ENCODE data around the gene NENF.
"Not testable (repeated sequence)": the region's sequence is repeated elsewhere in the genome, so short reads cannot be mapped to it uniquely, and the experiment has no call there.

Gene NENF

GRCh38 chr1:212473729-212474128, 41.0 kb downstream of the NENF start:
- H3K79me2 ChIP-seq (ENCODE audit: control insufficient read depth, insufficient read depth, low read length, unreplicated experiment) = no peaks in the 10 kb centered on the region
- no peak overlapping the region for H3K4me3 ChIP-seq (ENCODE audit: low read depth, low read length)
- H2AFZ ChIP-seq (ENCODE audit: low read length, unreplicated experiment) = no peak overlapping the region

GRCh38 chr1:212475151-212475550, 42.4 kb downstream of the NENF start:
- H3K27ac ChIP-seq (ENCODE audit: low read depth, low read length) = no peak overlapping the region
- H3K36me3 ChIP-seq (ENCODE audit: insufficient read depth, low read length) = no peaks in the 10 kb centered on the region
- no peak overlapping the region for H3K4me3 ChIP-seq (ENCODE audit: low read depth, low read length)
- H3K27me3 ChIP-seq (ENCODE audit: insufficient read depth, low read length) = no peaks in the 10 kb centered on the region
- H2AFZ ChIP-seq (ENCODE audit: low read length, unreplicated experiment) = no peak overlapping the region
- H3K4me1 ChIP-seq (ENCODE audit: control insufficient read depth, insufficient read depth, low read length, unreplicated experiment) = peaks cover 6% of the 10 kb centered on the region
- no peaks in the 10 kb centered on the region for H3K79me2 ChIP-seq (ENCODE audit: control insufficient read depth, insufficient read depth, low read length, unreplicated experiment)

More at GRCh38 chr1:212473729-212474128, 41.0 kb downstream of the NENF start:
- Histone ChIP-seq H3K4me1 (ENCODE audit: control insufficient read depth, insufficient read depth, low read length, unreplicated experiment) (peaks cover 12% of the 10 kb centered on the region), H3K36me3 (ENCODE audit: insufficient read depth, low read length) (no peaks in the 10 kb centered on the region), H3K27ac (ENCODE audit: low read depth, low read length) (no peak overlapping the region), H3K27me3 (ENCODE audit: insufficient read depth, low read length) (no peaks in the 10 kb centered on the region)

DNA sequence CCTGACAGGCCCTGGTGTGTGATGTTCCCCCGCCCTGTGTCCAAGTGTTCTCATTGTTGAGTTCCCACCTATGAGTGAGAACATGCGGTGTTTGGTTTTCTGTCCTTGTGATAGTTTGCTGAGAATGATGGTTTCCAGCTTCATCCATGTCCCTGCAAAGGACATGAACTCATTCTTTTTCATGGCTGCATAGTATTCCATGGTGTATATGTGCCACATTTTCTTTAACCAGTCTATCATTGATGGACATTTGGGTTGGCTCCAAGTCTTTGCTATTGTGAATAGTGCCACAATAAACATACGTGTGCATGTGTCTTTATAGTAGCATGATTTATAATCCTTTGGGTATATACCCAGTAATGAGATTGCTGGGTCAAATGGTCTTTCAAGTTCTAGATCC, 43.1 kb downstream of the NENF start:
- H3K4me1 ChIP-seq (ENCODE audit: control insufficient read depth, insufficient read depth, low read length, unreplicated experiment); H2AFZ ChIP-seq (ENCODE audit: low read length, unreplicated experiment); H3K36me3 ChIP-seq (ENCODE audit: insufficient read depth, low read length); H3K27me3 ChIP-seq (ENCODE audit: insufficient read depth, low read length); H3K79me2 ChIP-seq (ENCODE audit: control insufficient read depth, insufficient read depth, low read length, unreplicated experiment); H3K27ac ChIP-seq (ENCODE audit: low read depth, low read length); H3K4me3 ChIP-seq (ENCODE audit: low read depth, low read length): not testable (repeated sequence)

GRCh38 chr1:212477014-212477679, 44.4 kb downstream of the NENF start:
- Histone ChIP-seq H3K27me3 (ENCODE audit: insufficient read depth, low read length) (no peaks in the 10 kb centered on the region), H3K36me3 (ENCODE audit: insufficient read depth, low read length) (no peaks in the 10 kb centered on the region), H3K4me3 (ENCODE audit: low read depth, low read length) (no peak overlapping the region), H3K27ac (ENCODE audit: low read depth, low read length) (no peak overlapping the region), H2AFZ (ENCODE audit: low read length, unreplicated experiment) (no peak overlapping the region), H3K4me1 (ENCODE audit: control insufficient read depth, insufficient read depth, low read length, unreplicated experiment) (peaks cover 9% of the 10 kb centered on the region), H3K79me2 (ENCODE audit: control insufficient read depth, insufficient read depth, low read length, unreplicated experiment) (no peaks in the 10 kb centered on the region)

DNA sequence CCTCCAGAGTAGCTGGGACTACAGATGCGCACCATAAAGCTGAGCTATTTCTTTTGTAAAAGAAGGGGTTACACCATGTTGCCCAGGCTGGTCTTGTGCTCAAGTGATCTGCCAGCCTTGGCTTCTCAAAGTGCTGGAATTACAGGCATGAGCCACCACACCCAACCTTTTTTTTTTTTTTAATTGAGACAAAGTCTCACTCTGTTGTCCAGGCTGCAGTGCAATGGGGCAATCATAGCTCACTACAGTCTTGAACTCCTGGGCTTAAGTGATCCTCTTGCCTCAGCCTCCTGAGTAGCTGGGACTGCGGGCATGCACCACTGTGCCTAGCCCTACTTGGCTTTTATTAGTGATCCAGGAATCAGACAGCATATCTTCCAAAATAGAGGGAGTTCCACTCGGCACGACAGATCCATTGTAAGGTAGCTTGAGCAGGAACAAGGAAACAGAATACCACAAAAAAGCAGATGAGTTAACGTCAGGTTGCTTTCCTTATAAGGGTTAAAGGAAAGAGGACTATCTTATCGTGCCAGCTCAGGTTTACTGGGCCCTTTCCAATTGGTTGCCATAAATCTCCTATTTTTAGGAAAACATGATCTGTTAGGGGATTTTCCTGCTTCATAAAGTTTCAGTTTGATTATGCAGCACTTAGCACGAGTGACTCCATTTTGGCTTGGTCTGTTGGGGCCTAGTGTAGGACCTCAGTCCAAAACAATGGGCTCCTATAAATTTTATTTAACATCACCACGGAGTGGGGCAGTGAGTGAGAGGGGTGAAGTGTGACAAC, 45.2 kb downstream of the NENF start:
- no peak overlapping the region for H2AFZ ChIP-seq (ENCODE audit: low read length, unreplicated experiment)
- H3K4me1 ChIP-seq (ENCODE audit: control insufficient read depth, insufficient read depth, low read length, unreplicated experiment) = peaks cover 16% of the 10 kb centered on the region
- no peaks in the 10 kb centered on the region for H3K79me2 ChIP-seq (ENCODE audit: control insufficient read depth, insufficient read depth, low read length, unreplicated experiment)
- H3K4me3 ChIP-seq (ENCODE audit: low read depth, low read length) = no peak overlapping the region
- no peaks in the 10 kb centered on the region for H3K27me3 ChIP-seq (ENCODE audit: insufficient read depth, low read length)
- no peaks in the 10 kb centered on the region for H3K36me3 ChIP-seq (ENCODE audit: insufficient read depth, low read length)
- no peak overlapping the region for H3K27ac ChIP-seq (ENCODE audit: low read depth, low read length)

GRCh38 chr1:212478467-212479025, 45.8 kb downstream of the NENF start:
- Histone ChIP-seq H3K27me3 (ENCODE audit: insufficient read depth, low read length) (no peaks in the 10 kb centered on the region), H3K27ac (ENCODE audit: low read depth, low read length) (no peak overlapping the region), H3K79me2 (ENCODE audit: control insufficient read depth, insufficient read depth, low read length, unreplicated experiment) (no peaks in the 10 kb centered on the region)

GRCh38 chr1:212479188-212479587, 46.5 kb downstream of the NENF start:
- Histone ChIP-seq H3K27me3 (ENCODE audit: insufficient read depth, low read length) (no peaks in the 10 kb centered on the region), H3K4me1 (ENCODE audit: control insufficient read depth, insufficient read depth, low read length, unreplicated experiment) (peaks cover 25% of the 10 kb centered on the region), H3K27ac (ENCODE audit: low read depth, low read length) (no peak overlapping the region), H3K36me3 (ENCODE audit: insufficient read depth, low read length) (no peaks in the 10 kb centered on the region), H3K79me2 (ENCODE audit: control insufficient read depth, insufficient read depth, low read length, unreplicated experiment) (no peaks in the 10 kb centered on the region), H2AFZ (ENCODE audit: low read length, unreplicated experiment) (no peak overlapping the region), H3K4me3 (ENCODE audit: low read depth, low read length) (no peak overlapping the region)

More at GRCh38 chr1:212478467-212479025, 45.8 kb downstream of the NENF start:
- Histone ChIP-seq H3K4me3 (ENCODE audit: low read depth, low read length) (no peak overlapping the region), H3K36me3 (ENCODE audit: insufficient read depth, low read length) (no peaks in the 10 kb centered on the region), H3K4me1 (ENCODE audit: control insufficient read depth, insufficient read depth, low read length, unreplicated experiment) (peaks cover 20% of the 10 kb centered on the region), H2AFZ (ENCODE audit: low read length, unreplicated experiment) (no peak overlapping the region)

- H3K79me2 ChIP-seq (ENCODE audit: control insufficient read depth, insufficient read depth, low read length, unreplicated experiment); H3K27ac ChIP-seq (ENCODE audit: low read depth, low read length); H3K27me3 ChIP-seq (ENCODE audit: insufficient read depth, low read length); H3K36me3 ChIP-seq (ENCODE audit: insufficient read depth, low read length); H2AFZ ChIP-seq (ENCODE audit: low read length, unreplicated experiment); H3K4me3 ChIP-seq (ENCODE audit: low read depth, low read length): not testable (repeated sequence)
- H3K4me1 ChIP-seq (ENCODE audit: control insufficient read depth, insufficient read depth, low read length, unreplicated experiment) = peaks cover 42% of the 10 kb centered on the region
Observed at GRCh38 chr1:212480711-212481437, 48.2 kb downstream of the NENF start.

DNA sequence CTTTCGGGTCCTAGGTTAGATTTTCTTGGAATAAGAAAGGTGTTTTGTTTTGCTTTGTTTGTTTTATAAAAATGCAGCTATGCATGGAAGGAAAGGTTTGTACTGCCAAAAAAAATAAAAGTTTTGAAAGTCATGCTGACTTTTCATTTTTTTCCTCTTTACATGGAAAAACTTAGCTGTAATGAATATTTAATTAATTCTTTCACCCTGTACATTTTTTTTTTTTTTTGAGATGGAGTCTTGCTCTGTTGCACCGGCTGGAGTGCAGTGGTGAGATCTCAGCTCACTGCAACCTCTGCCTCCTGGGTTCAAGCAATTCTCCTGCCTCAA, 48.7 kb downstream of the NENF start:
- H3K4me1 ChIP-seq (ENCODE audit: control insufficient read depth, insufficient read depth, low read length, unreplicated experiment) = peaks cover 47% of the 10 kb centered on the region
- no peaks in the 10 kb centered on the region for H3K27me3 ChIP-seq (ENCODE audit: insufficient read depth, low read length)
- no peak overlapping the region for H3K4me3 ChIP-seq (ENCODE audit: low read depth, low read length)
- H3K36me3 ChIP-seq (ENCODE audit: insufficient read depth, low read length) = no peaks in the 10 kb centered on the region
- no peak overlapping the region for H2AFZ ChIP-seq (ENCODE audit: low read length, unreplicated experiment)
- peak overlapping the region; percentile 91; the same call in 1 of the 2 replicates for H3K27ac ChIP-seq (ENCODE audit: low read depth, low read length)
- H3K79me2 ChIP-seq (ENCODE audit: control insufficient read depth, insufficient read depth, low read length, unreplicated experiment) = no peaks in the 10 kb centered on the region

GRCh38 chr1:212482006-212482636, 49.4 kb downstream of the NENF start:
- H3K4me3 ChIP-seq (ENCODE audit: low read depth, low read length) = peak overlapping the region; percentile 20; the same call in 1 of the 2 replicates
- H3K27ac ChIP-seq (ENCODE audit: low read depth, low read length) = peak overlapping the region; percentile 91
- peaks cover 49% of the 10 kb centered on the region for H3K4me1 ChIP-seq (ENCODE audit: control insufficient read depth, insufficient read depth, low read length, unreplicated experiment)
- H2AFZ ChIP-seq (ENCODE audit: low read length, unreplicated experiment) = no peak overlapping the region
- no peaks in the 10 kb centered on the region for H3K36me3 ChIP-seq (ENCODE audit: insufficient read depth, low read length)
- no peaks in the 10 kb centered on the region for H3K79me2 ChIP-seq (ENCODE audit: control insufficient read depth, insufficient read depth, low read length, unreplicated experiment)
- H3K27me3 ChIP-seq (ENCODE audit: insufficient read depth, low read length) = no peaks in the 10 kb centered on the region

Data from ACC112 (cell line).